ENCODE measurements around the gene TDRD10.

The TDRD10 gene

GRCh38 chr1:154547105-154547732 is 45.2 kb downstream of the TDRD10 start:
- DNase-seq (ENCODE audit: low read depth, low spot score) = no peak
- H3K4me3 ChIP-seq (ENCODE audit: low read length) = no peak overlapping the region

- DNase-seq (ENCODE audit: low read depth, low spot score) = no peak
- H3K4me3 ChIP-seq (ENCODE audit: low read length) = no peak overlapping the region
Measured at GRCh38 chr1:154548028-154548427, 46.0 kb downstream of the TDRD10 start.

GRCh38 chr1:154549202-154549770 is 47.3 kb downstream of the TDRD10 start:
- no peak for DNase-seq (ENCODE audit: low read depth, low spot score)
- H3K4me3 ChIP-seq (ENCODE audit: low read length) = no peak overlapping the region

- DNase-seq (ENCODE audit: low read depth, low spot score) = no peak
- H3K4me3 ChIP-seq (ENCODE audit: low read length) = no peak overlapping the region
Measured at GRCh38 chr1:154550070-154550469, 48.1 kb downstream of the TDRD10 start.

GRCh38 chr1:154550657-154551056 is 48.6 kb downstream of the TDRD10 start:
- H3K4me3 ChIP-seq (ENCODE audit: low read length) = no peak overlapping the region
- no peak for DNase-seq (ENCODE audit: low read depth, low spot score)

GRCh38 chr1:154551474-154551873 is 49.5 kb downstream of the TDRD10 start:
- DNase-seq (ENCODE audit: low read depth, low spot score) = no peak
- H3K4me3 ChIP-seq (ENCODE audit: low read length) = no peak overlapping the region

- H3K4me3 ChIP-seq (ENCODE audit: low read length) = no peak overlapping the region
- DNase-seq (ENCODE audit: low read depth, low spot score) = no peak
Measured at GRCh38 chr1:154552036-154552435, 50.0 kb downstream of the TDRD10 start.

GRCh38 chr1:154553056-154554030 is 51.3 kb downstream of the TDRD10 start:
- no peak overlapping the region for H3K4me3 ChIP-seq (ENCODE audit: low read length)
- DNase-seq (ENCODE audit: low read depth, low spot score) = no peak

GRCh38 chr1:154556422-154556821 is 54.4 kb downstream of the TDRD10 start:
- no peak for DNase-seq (ENCODE audit: low read depth, low spot score)
- H3K4me3 ChIP-seq (ENCODE audit: low read length) = no peak overlapping the region

GRCh38 chr1:154557248-154557938 is 55.4 kb downstream of the TDRD10 start:
- H3K4me3 ChIP-seq (ENCODE audit: low read length) = peak overlapping the region; percentile 80
- no peak for DNase-seq (ENCODE audit: low read depth, low spot score)

- no peak for DNase-seq (ENCODE audit: low read depth, low spot score)
- H3K4me3 ChIP-seq (ENCODE audit: low read length) = peak within 1 kb of the TSS; percentile 80
Measured at GRCh38 chr1:154557939-154558719, 56.1 kb downstream of the TDRD10 start, which contains the start of gene UBE2Q1. Gene UBE2Q1, minus strand, starts transcription at chr1:154558662. Its CDS starts 109 bp downstream, at chr1:154558553.

- peak; percentile 99 for DNase-seq (ENCODE audit: low read depth, low spot score)
- peak overlapping the region; percentile 72 for H3K4me3 ChIP-seq (ENCODE audit: low read length)
Measured at GRCh38 chr1:154558720-154559465, 56.9 kb downstream of the TDRD10 start.

GRCh38 chr1:154559466-154560044 is 57.5 kb downstream of the TDRD10 start:
- peak; percentile 88 for DNase-seq (ENCODE audit: low read depth, low spot score)
- H3K4me3 ChIP-seq (ENCODE audit: low read length) = peak overlapping the region; percentile 72

GRCh38 chr1:154565876-154566275 is 63.9 kb downstream of the TDRD10 start:
- no peak overlapping the region for H3K4me3 ChIP-seq (ENCODE audit: low read length)
- DNase-seq (ENCODE audit: low read depth, low spot score) = no peak

GRCh38 chr1:154567386-154568156 is 65.6 kb downstream of the TDRD10 start, which contains the start of gene CHRNB2:
Gene CHRNB2, plus strand, starts transcription at chr1:154567778. Its CDS starts 267 bp downstream, at chr1:154568045.
- DNase-seq (ENCODE audit: low read depth, low spot score) = no peak
- H3K4me3 ChIP-seq (ENCODE audit: low read length) = peak within 1 kb of the TSS; percentile 25

- DNase-seq (ENCODE audit: low read depth, low spot score) = no peak
- no peak overlapping the region for H3K4me3 ChIP-seq (ENCODE audit: low read length)
Measured at GRCh38 chr1:154568157-154568815, 66.3 kb downstream of the TDRD10 start.

Data from Jurkat, Clone E6-1 (cell line).